Progenitor cell of endocrine pancreas (in vitro differentiated cells): ENCODE measurements around the gene GPX8. TPM values are rescaled to one million over a fixed set of nuclear protein-coding genes. Genes with fewer than 3 reads are reported as not detected.
A peak's percentile ranks its signal among the peaks of the same experiment; 100 is the strongest.

Experiments used
- DNase-seq: peaks from one replicate; pipeline ENCODE4 v3.0.0; 2021; ENCODE audit warnings: low spot score; ENCODE audit not compliant: unreplicated experiment
- H3K27ac Mint-ChIP-seq: 2 replicates; pipeline ENCODE4 v1.8.0; 2021; ENCODE audit warnings: mild to moderate bottlenecking, moderate library complexity, mixed read lengths
- H3K27me3 Mint-ChIP-seq: 2 replicates; pipeline ENCODE4 v1.8.0; 2021; ENCODE audit warnings: mixed read lengths
- H3K36me3 Mint-ChIP-seq: 2 replicates; pipeline ENCODE4 v1.8.0; 2022; ENCODE audit warnings: mixed read lengths; ENCODE audit not compliant: insufficient read depth
- H3K4me1 Mint-ChIP-seq: 2 replicates; pipeline ENCODE4 v1.8.0; 2021; ENCODE audit warnings: low read depth, mixed read lengths
- H3K4me3 Mint-ChIP-seq: 2 replicates; pipeline ENCODE4 v1.8.0; 2021; ENCODE audit warnings: low read depth, mild to moderate bottlenecking, moderate library complexity, mixed read lengths
- H3K9me3 Mint-ChIP-seq: 2 replicates; pipeline ENCODE4 v1.8.0; 2021; ENCODE audit warnings: low read depth, mixed read lengths
- CTCF ChIP-seq: fragments of 200-600 bp; sonication (generic); IDR thresholded peaks from one replicate; pipeline ENCODE4 v1.5.0; 2021; ENCODE audit warnings: antibody characterized with exemption, mild to moderate bottlenecking; ENCODE audit not compliant: unreplicated experiment
- long read RNA-seq: library from polyadenylated mRNA; unstranded; transcript quantifications from one replicate; pipeline ENCODE4 v2.0.0, GENCODE V29; 2020
- total RNA-seq: library from RNA; stranded (reverse); gene quantifications from 2 replicates; pipeline ENCODE4 v1.2.1, GENCODE V29; 2021

GPX8 gene
- 38.8 and 40.0 TPM in 2 replicates for total RNA-seq
- long read RNA-seq, transcript GPX8-203 (3 exons, 1,411 nt), result major isoform, 154 of 204 reads
- long read RNA-seq, transcript GPX8-205 (4 exons, 3,422 nt), result minor isoform, 20 of 204 reads
- long read RNA-seq, partial matches to known transcripts, result 6 of 204 reads
- long read RNA-seq, other reads (novel, unspliced or antisense), result 17 of 204 reads

- DNase-seq, result no peak
- Mint-ChIP-seq H3K4me3 (peak within 1 kb of the TSS; percentile 88), H3K9me3 (no peaks in the 10 kb centered on the region), H3K27ac (peak within 1 kb of the TSS; percentile 90), H3K27me3 (peaks cover under 1% of the 10 kb centered on the region), H3K4me1 (peaks cover 7% of the 10 kb centered on the region), H3K36me3 (peaks cover 5% of the 10 kb centered on the region)
- peak; percentile 67 for TF ChIP-seq CTCF
Observed at GRCh38 chr5:55159763-55160492, at the start of gene GPX8. Gene GPX8, plus strand, starts transcription at chr5:55160171. Its CDS starts 22 bp downstream, at chr5:55160193.

- Mint-ChIP-seq H3K27me3 (peaks cover 15% of the 10 kb centered on the region), H3K9me3 (no peaks in the 10 kb centered on the region), H3K36me3 (no peaks in the 10 kb centered on the region), H3K4me1 (no peaks in the 10 kb centered on the region), H3K27ac (no peak overlapping the region), H3K4me3 (no peak overlapping the region)
- no peak for TF ChIP-seq CTCF
- no peak for DNase-seq
Observed at GRCh38 chr5:55110217-55110616, 49.8 kb upstream of the GPX8 start.

GRCh38 chr5:55113327-55113726 lies 46.6 kb upstream of the GPX8 start:
- no peak for DNase-seq
- Mint-ChIP-seq H3K4me3 (no peak overlapping the region), H3K36me3 (no peaks in the 10 kb centered on the region), H3K9me3 (no peaks in the 10 kb centered on the region), H3K27me3 (peaks cover 15% of the 10 kb centered on the region), H3K27ac (no peak overlapping the region), H3K4me1 (no peaks in the 10 kb centered on the region)
- no peak for TF ChIP-seq CTCF

- no peak for TF ChIP-seq CTCF
- Mint-ChIP-seq H3K36me3 (no peaks in the 10 kb centered on the region), H3K27ac (no peak overlapping the region)
Observed at GRCh38 chr5:55114061-55114460, 45.9 kb upstream of the GPX8 start.

GRCh38 chr5:55123365-55123764 lies 36.6 kb upstream of the GPX8 start:
- Mint-ChIP-seq H3K27ac (no peak overlapping the region), H3K4me3 (no peak overlapping the region), H3K36me3 (no peaks in the 10 kb centered on the region), H3K4me1 (no peaks in the 10 kb centered on the region), H3K9me3 (no peaks in the 10 kb centered on the region), H3K27me3 (no peaks in the 10 kb centered on the region)
- DNase-seq, result no peak
- TF ChIP-seq CTCF, result no peak

More at GRCh38 chr5:55114061-55114460, 45.9 kb upstream of the GPX8 start:
- H3K27me3 Mint-ChIP-seq, result peaks cover 12% of the 10 kb centered on the region
- no peak for DNase-seq
- H3K4me1 Mint-ChIP-seq, result no peaks in the 10 kb centered on the region
- no peak overlapping the region for H3K4me3 Mint-ChIP-seq
- H3K9me3 Mint-ChIP-seq, result no peaks in the 10 kb centered on the region
